ENCODE data around the gene SETDB2.

GRCh38 chr13:49533591-49534269 lies 89.7 kb downstream of the SETDB2 start:
- TF ChIP-seq CTCF (IDR thresholded peaks at IDR 0.05): no peak
- no peak for TF ChIP-seq POLR2A (IDR thresholded peaks at IDR 0.05)
- no peak for TF ChIP-seq EP300 (IDR thresholded peaks at IDR 0.05; ENCODE audit: low read depth)
- TF ChIP-seq POLR2AphosphoS5 (IDR thresholded peaks at IDR 0.05): no peak
